ENCODE data around the gene CHTF18.

CHTF18 gene

GRCh38 chr16:813204-813915 is 24.9 kb downstream of the CHTF18 start (continued):
- TF ChIP-seq REST (tag by site-specific recombination; IDR thresholded peaks at IDR 0.05) (no peak), ZNF169 (tag by site-specific recombination; IDR thresholded peaks at IDR 0.05) (no peak), GLIS2 (tag by site-specific recombination; IDR thresholded peaks at IDR 0.05) (peak; percentile 30; the same call in 1 of the 2 replicates), ZNF324 (tag by site-specific recombination; IDR thresholded peaks at IDR 0.05) (no peak)

- POLR2A ChIA-PET: no interaction called here
- no peaks in the 10 kb centered on the region for H3K9me3 ChIP-seq (ENCODE audit: control insufficient read depth, insufficient read depth, low read depth, low read length)
- no peak overlapping the region for H3K4me3 ChIP-seq (ENCODE audit: low read depth, low read length)
- H3K36me3 ChIP-seq (ENCODE audit: control insufficient read depth in 2 of 2, insufficient read depth in 1 of 2, low read length in 2 of 2): no peaks in the 10 kb centered on the region
- CTCF ChIA-PET: interaction anchor here (0.8 to 3.9 kb wide), 3 partner anchors 214 to 289 kb away, joined by 3 to 31 read pairs (median 6); no protein-coding TSS in a partner anchor
- no peaks in the 10 kb centered on the region for H3K4me1 ChIP-seq (ENCODE audit: control insufficient read depth, insufficient read depth, low read length)
- peak; percentile 39; the same call in 1 of the 2 replicates for TF ChIP-seq ZNF335 (tag by site-specific recombination; conservative IDR thresholded peaks at IDR 0.05)
- TF ChIP-seq PRDM2 (tag by site-specific recombination; IDR thresholded peaks at IDR 0.05; ENCODE audit: borderline replicate concordance): no peak
- H3K27ac ChIP-seq (ENCODE audit: extremely low read depth, low read depth, low read length): no peak overlapping the region
Measured at GRCh38 chr16:813916-814412, 25.5 kb downstream of the CHTF18 start.

GRCh38 chr16:814974-815373 is 26.6 kb downstream of the CHTF18 start:
- CTCF ChIA-PET: interaction anchor here (0.6 to 3.9 kb wide), 6 partner anchors 165 to 288 kb away, joined by 3 to 31 read pairs (median 4); no protein-coding TSS in a partner anchor
- POLR2A ChIA-PET: no interaction called here
- H3K9me3 ChIP-seq (ENCODE audit: control insufficient read depth, insufficient read depth, low read depth, low read length): no peaks in the 10 kb centered on the region
- H3K36me3 ChIP-seq (ENCODE audit: control insufficient read depth in 2 of 2, insufficient read depth in 1 of 2, low read length in 2 of 2): no peaks in the 10 kb centered on the region
- H3K4me3 ChIP-seq (ENCODE audit: low read depth, low read length): no peak overlapping the region
- TF ChIP-seq ZNF530 (tag by site-specific recombination; IDR thresholded peaks at IDR 0.05; ENCODE audit: low read depth) (no peak), PRDM10 (tag by site-specific recombination; IDR thresholded peaks at IDR 0.05) (peak; percentile 35; the same call in 1 of the 2 replicates)
- no peak overlapping the region for H3K27ac ChIP-seq (ENCODE audit: extremely low read depth, low read depth, low read length)
- no peaks in the 10 kb centered on the region for H3K4me1 ChIP-seq (ENCODE audit: control insufficient read depth, insufficient read depth, low read length)
